HepG2 (cell line): ENCODE results near the gene ST6GALNAC3.

ENCODE experiments used
- ARHGAP35 ChIP-seq: sonication (generic); formaldehyde crosslinking; IDR thresholded peaks from 2 replicates; pipeline ENCODE4 v1.9.0; 2022; ENCODE audit warnings: mild to moderate bottlenecking, inconsistent platforms, moderate library complexity, missing genetic modification reagents, borderline replicate concordance
- ATF4 ChIP-seq, 2 experiments: fragments of 450-650 bp in 1 of 2; sonication (generic) in 1 of 2; formaldehyde crosslinking; IDR thresholded peaks; 2 replicates each; pipeline versions ENCODE4 v1.5.0 to v1.8.0; 2020 to 2022; ENCODE audit warnings: mild to moderate bottlenecking in 1 of 2, missing genetic modification reagents in 1 of 2
- CTCF ChIP-seq: sonication (generic); formaldehyde crosslinking; IDR thresholded peaks from 2 replicates; pipeline ENCODE4 v1.5.0; 2020; ENCODE audit warnings: mild to moderate bottlenecking, missing genetic modification reagents, moderate library complexity
- POLR2A ChIP-seq, 2 experiments: IDR thresholded peaks; 2 replicates each; pipeline ENCODE4 v1.6.1; 2011; ENCODE audit warnings: low read depth in 2 of 2, low read length in 2 of 2, mild to moderate bottlenecking in 1 of 2, moderate library complexity in 1 of 2; ENCODE audit not compliant: insufficient read depth in 1 of 2
- SP1 ChIP-seq, 2 experiments: fragments of 450-650 bp in 1 of 2; sonication (generic) in 1 of 2; formaldehyde crosslinking in 1 of 2; IDR thresholded peaks; 2 replicates each; pipeline versions ENCODE4 v1.4.0 to v1.6.1; 2016 to 2020; ENCODE audit warnings: missing genetic modification reagents in 1 of 2
- ZFAT ChIP-seq: sonication (generic); formaldehyde crosslinking; conservative IDR thresholded peaks from 2 replicates; pipeline ENCODE4 v1.8.1; 2023; ENCODE audit warnings: missing genetic modification reagents, inconsistent platforms
- ZMAT3 ChIP-seq: sonication (generic); formaldehyde crosslinking; conservative IDR thresholded peaks from 2 replicates; pipeline ENCODE4 v1.7.0; 2021; ENCODE audit warnings: missing genetic modification reagents

GRCh38 chr1:76073481-76073880 is 1.1 kb upstream of the ST6GALNAC3 start:
- TF ChIP-seq ARHGAP35 (no peak), SP1 (IDR thresholded peaks at IDR 0.05) (no peak), SP1 (CRISPR knock-in tag; IDR thresholded peaks at IDR 0.05) (no peak), ZMAT3 (CRISPR knock-in tag) (no peak), ZFAT (no peak), CTCF (CRISPR knock-in tag) (no peak), POLR2A (IDR thresholded peaks at IDR 0.05; ENCODE audit: insufficient read depth in 1 of 2, low read depth in 2 of 2, low read length in 2 of 2) (no peak), ATF4 (CRISPR knock-in tag; IDR thresholded peaks at IDR 0.05) (no peak)
